Stomach smooth muscle (tissue), 2 donors: ENCODE results near the gene NCKAP1.
A peak's percentile ranks its signal among the peaks of the same experiment; 100 is the strongest.

ENCODE experiments used
- H3K27ac ChIP-seq: one replicate; pipeline ENCODE4 v1.7.0; 2013; ENCODE audit warnings: mild to moderate bottlenecking, low read length, inconsistent platforms
- H3K27me3 ChIP-seq, 2 donors: one replicate each; pipeline ENCODE4 v1.7.0; 2013; ENCODE audit warnings: low read length in 2 of 2; ENCODE audit not compliant: insufficient read depth in 2 of 2, control insufficient read depth in 1 of 2
- H3K36me3 ChIP-seq, 2 donors: one replicate each; pipeline ENCODE4 v1.7.0; 2013; ENCODE audit warnings: low read length in 2 of 2; ENCODE audit not compliant: control insufficient read depth in 2 of 2, insufficient read depth in 2 of 2
- H3K4me1 ChIP-seq: one replicate; pipeline ENCODE4 v1.7.0; 2013; ENCODE audit warnings: low read length; ENCODE audit not compliant: control insufficient read depth, insufficient read depth
- H3K4me3 ChIP-seq, 2 donors: one replicate each; pipeline ENCODE4 v1.7.0; 2013; ENCODE audit warnings: low read length in 2 of 2
- H3K9ac ChIP-seq, 2 donors: one replicate each; pipeline ENCODE4 v1.7.0; 2013; ENCODE audit warnings: low read length in 2 of 2, mild to moderate bottlenecking in 1 of 2
- H3K9me3 ChIP-seq, 2 donors: one replicate each; pipeline ENCODE4 v1.7.0; 2013; ENCODE audit warnings: low read length in 2 of 2; ENCODE audit not compliant: control insufficient read depth in 2 of 2
- donor health status: healthy.
- donor health status: Pancreatic carcinoma.

NCKAP1 gene

GRCh38 chr2:183038341-183039300 lies at the start of gene NCKAP1:
Gene NCKAP1, minus strand, starts transcription at chr2:183038457. Its CDS starts 358 bp downstream, at chr2:183038099.
- Histone ChIP-seq H3K27ac (peak within 1 kb of the TSS; percentile 81), H3K4me3 (peak within 1 kb of the TSS; percentile 80 to 81), H3K36me3 (no peaks in the 10 kb centered on the region), H3K9ac (peak within 1 kb of the TSS; percentile 82 to 89), H3K27me3 (no peaks in the 10 kb centered on the region), H3K9me3 (no peaks in the 10 kb centered on the region), H3K4me1 (no peaks in the 10 kb centered on the region)

GRCh38 chr2:183081911-183082310 lies 43.7 kb upstream of the NCKAP1 start:
- Histone ChIP-seq H3K27ac (no peak overlapping the region), H3K27me3 (no peaks in the 10 kb centered on the region), H3K4me3 (no peak overlapping the region), H3K9ac (no peak overlapping the region), H3K9me3 (no peaks in the 10 kb centered on the region), H3K4me1 (peaks cover 4% of the 10 kb centered on the region), H3K36me3 (peaks cover 0 to 3% of the 10 kb centered on the region in 2 donors)

- Histone ChIP-seq H3K9ac (peak overlapping the region; percentile 71 to 94), H3K36me3 (no peaks in the 10 kb centered on the region), H3K4me3 (peak overlapping the region; percentile 82 to 93), H3K4me1 (peaks cover 4% of the 10 kb centered on the region), H3K27me3 (no peaks in the 10 kb centered on the region), H3K9me3 (no peaks in the 10 kb centered on the region), H3K27ac (peak overlapping the region; percentile 94)
Observed at GRCh38 chr2:183079139-183079775, 41.0 kb upstream of the NCKAP1 start.

- H3K9ac ChIP-seq = peak within 1 kb of the TSS; percentile 71 to 94
- H3K27ac ChIP-seq = peak within 1 kb of the TSS; percentile 94
- no peaks in the 10 kb centered on the region for H3K27me3 ChIP-seq
- peaks cover 4% of the 10 kb centered on the region for H3K4me1 ChIP-seq
- H3K4me3 ChIP-seq = peak within 1 kb of the TSS; percentile 82 to 93
- H3K36me3 ChIP-seq = no peaks in the 10 kb centered on the region
- H3K9me3 ChIP-seq = no peaks in the 10 kb centered on the region
Observed at GRCh38 chr2:183078464-183079138, 40.3 kb upstream of the NCKAP1 start, which contains the start of gene DUSP19. Gene DUSP19, plus strand, starts transcription at chr2:183078747. Its CDS starts 187 bp downstream, at chr2:183078934.

- Histone ChIP-seq H3K9me3 (no peaks in the 10 kb centered on the region), H3K27me3 (no peaks in the 10 kb centered on the region), H3K36me3 (no peaks in the 10 kb centered on the region), H3K4me1 (peaks cover 4% of the 10 kb centered on the region), H3K27ac (peak overlapping the region; percentile 94), H3K4me3 (peak overlapping the region; percentile 82 to 93), H3K9ac (peak overlapping the region; percentile 71 to 94)
Observed at GRCh38 chr2:183078163-183078463, 39.9 kb upstream of the NCKAP1 start.

GRCh38 chr2:183072177-183072576 lies 33.9 kb upstream of the NCKAP1 start:
- Histone ChIP-seq H3K27ac (no peak overlapping the region), H3K27me3 (peaks cover 0 to 2% of the 10 kb centered on the region in 2 donors), H3K4me3 (no peak overlapping the region), H3K9ac (no peak overlapping the region), H3K9me3 (no peaks in the 10 kb centered on the region), H3K4me1 (no peaks in the 10 kb centered on the region), H3K36me3 (no peaks in the 10 kb centered on the region)

- peaks cover 0 to 2% of the 10 kb centered on the region in 2 donors for H3K27me3 ChIP-seq
- no peak overlapping the region for H3K4me3 ChIP-seq
Observed at GRCh38 chr2:183070942-183071844, 32.9 kb upstream of the NCKAP1 start.

GRCh38 chr2:183069174-183069573 lies 30.9 kb upstream of the NCKAP1 start:
- H3K36me3 ChIP-seq = no peaks in the 10 kb centered on the region
- no peak overlapping the region for H3K27ac ChIP-seq
- no peak overlapping the region for H3K4me3 ChIP-seq

More at GRCh38 chr2:183070942-183071844, 32.9 kb upstream of the NCKAP1 start:
- H3K9ac ChIP-seq = no peak overlapping the region
- no peak overlapping the region for H3K27ac ChIP-seq
- H3K9me3 ChIP-seq = no peaks in the 10 kb centered on the region
- no peaks in the 10 kb centered on the region for H3K36me3 ChIP-seq
- no peaks in the 10 kb centered on the region for H3K4me1 ChIP-seq

GRCh38 chr2:183068561-183068960 lies 30.3 kb upstream of the NCKAP1 start:
- Histone ChIP-seq H3K36me3 (no peaks in the 10 kb centered on the region), H3K4me1 (no peaks in the 10 kb centered on the region), H3K27ac (no peak overlapping the region)

More at GRCh38 chr2:183069174-183069573, 30.9 kb upstream of the NCKAP1 start:
- no peak overlapping the region for H3K9ac ChIP-seq
- H3K9me3 ChIP-seq = no peaks in the 10 kb centered on the region
- no peaks in the 10 kb centered on the region for H3K4me1 ChIP-seq
- H3K27me3 ChIP-seq = peaks cover 2 to 3% of the 10 kb centered on the region in 2 donors

GRCh38 chr2:183063083-183063482 lies 24.8 kb upstream of the NCKAP1 start:
- H3K4me1 ChIP-seq = no peaks in the 10 kb centered on the region
- H3K27ac ChIP-seq = no peak overlapping the region

More at GRCh38 chr2:183068561-183068960, 30.3 kb upstream of the NCKAP1 start:
- H3K9ac ChIP-seq = no peak overlapping the region
- H3K4me3 ChIP-seq = no peak overlapping the region
- H3K27me3 ChIP-seq = peaks cover 2 to 3% of the 10 kb centered on the region in 2 donors
- H3K9me3 ChIP-seq = no peaks in the 10 kb centered on the region

More at GRCh38 chr2:183063083-183063482, 24.8 kb upstream of the NCKAP1 start:
- Histone ChIP-seq H3K4me3 (no peak overlapping the region), H3K27me3 (peaks cover 0 to 3% of the 10 kb centered on the region in 2 donors), H3K9me3 (no peaks in the 10 kb centered on the region), H3K36me3 (no peaks in the 10 kb centered on the region), H3K9ac (no peak overlapping the region)
